ENCODE measurements around the gene RCL1.
"Not testable (repeated sequence)": the region's sequence is repeated elsewhere in the genome, so short reads cannot be mapped to it uniquely, and the experiment has no call there.

Gene RCL1

GRCh38 chr9:4784403-4784802, 8.3 kb upstream of the RCL1 start:
- DNase-seq = no peak

GRCh38 chr9:4786599-4786998, 6.1 kb upstream of the RCL1 start:
- no peak for DNase-seq

DNA sequence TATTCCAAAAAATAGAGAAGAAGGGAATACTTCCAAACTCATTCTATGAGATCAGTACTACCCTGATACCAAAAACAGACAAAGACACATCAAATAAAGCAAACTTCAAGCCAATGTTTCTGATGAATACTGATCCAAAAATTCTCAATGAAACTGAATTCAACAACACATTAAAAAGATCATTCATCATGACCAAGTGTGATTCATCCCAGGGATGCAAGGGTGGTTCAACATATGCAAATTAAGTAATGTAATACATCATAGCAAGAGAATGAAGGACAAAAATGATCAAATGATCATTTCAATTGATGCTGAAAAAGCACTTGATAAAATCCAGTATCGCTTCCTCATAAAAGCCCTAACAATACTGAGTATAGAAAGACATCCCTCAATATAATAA, 4.9 kb upstream of the RCL1 start:
- no peak for DNase-seq

- DNase-seq = no peak
Measured at GRCh38 chr9:4788703-4789102, 4.0 kb upstream of the RCL1 start.

DNA sequence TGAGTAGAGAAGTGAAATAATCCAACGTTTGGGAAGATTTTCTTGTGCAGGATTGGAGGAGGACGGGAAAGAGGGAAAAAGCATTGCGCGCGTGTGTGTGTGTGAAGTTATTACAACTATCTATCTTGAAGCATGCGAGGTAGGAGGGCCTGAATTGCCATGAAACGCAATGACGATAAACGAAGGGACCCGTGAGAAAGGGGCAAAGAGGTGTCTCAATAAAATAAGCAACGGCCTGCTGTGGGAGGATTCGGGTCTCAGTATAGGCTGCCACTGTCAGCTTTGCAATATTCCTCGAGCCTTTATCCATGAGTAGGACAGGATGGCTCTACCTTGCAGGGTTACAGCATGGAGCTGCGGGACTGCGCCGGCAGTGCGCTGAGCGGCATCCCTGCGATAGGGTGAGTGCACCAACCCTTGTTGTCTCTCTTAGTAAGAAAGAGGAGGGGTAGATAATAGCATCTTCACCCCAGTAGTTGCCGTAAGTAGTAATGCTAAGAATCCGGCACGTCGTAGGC, 631 bp upstream of the RCL1 start:
- DNase-seq = no peak

DNA sequence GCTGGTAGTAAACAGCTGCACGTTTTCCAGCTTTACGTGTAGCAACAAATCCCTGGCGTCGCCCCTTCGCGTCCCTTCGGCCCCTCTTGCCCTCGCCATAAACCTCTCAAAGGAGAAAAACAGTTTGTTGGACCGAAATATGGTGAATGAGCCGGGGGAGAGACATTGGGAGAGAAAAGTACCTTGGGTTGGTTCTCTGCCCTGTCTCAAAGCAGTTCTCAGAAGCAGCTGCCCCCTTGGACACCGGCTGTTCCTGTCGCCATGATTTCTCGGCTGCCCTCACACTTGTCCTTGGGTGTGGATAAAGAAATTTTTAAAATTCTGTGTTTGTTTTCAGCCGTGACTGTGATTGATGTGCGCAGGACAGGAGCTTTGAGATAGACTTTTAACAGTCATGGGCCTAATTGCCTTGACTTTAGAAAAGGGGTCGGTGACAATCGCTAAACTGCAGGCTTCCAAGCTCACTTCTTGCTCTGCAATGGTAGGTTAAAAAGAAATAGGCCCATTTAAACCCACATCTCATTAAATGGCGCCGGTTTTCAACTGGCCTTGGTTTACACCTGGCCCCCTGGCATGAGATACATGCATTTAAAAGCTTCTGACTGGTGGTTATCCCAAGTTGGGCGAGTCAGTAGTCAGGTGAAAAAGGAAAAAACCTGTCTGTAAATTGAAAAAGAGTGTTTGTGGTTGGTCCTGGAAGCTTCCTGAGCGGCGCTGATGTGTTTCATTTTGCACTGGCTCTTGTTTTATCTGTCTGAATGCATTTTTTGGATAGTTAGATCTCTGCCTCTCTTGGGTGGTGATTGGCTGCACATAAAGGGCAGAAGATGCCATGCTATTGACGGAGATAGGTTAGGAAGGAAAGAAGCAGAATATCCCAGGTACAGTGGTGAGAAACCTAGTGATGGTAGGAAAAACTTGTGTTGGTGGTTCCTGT, 983 bp downstream of the RCL1 start:
- no peak for DNase-seq

DNA sequence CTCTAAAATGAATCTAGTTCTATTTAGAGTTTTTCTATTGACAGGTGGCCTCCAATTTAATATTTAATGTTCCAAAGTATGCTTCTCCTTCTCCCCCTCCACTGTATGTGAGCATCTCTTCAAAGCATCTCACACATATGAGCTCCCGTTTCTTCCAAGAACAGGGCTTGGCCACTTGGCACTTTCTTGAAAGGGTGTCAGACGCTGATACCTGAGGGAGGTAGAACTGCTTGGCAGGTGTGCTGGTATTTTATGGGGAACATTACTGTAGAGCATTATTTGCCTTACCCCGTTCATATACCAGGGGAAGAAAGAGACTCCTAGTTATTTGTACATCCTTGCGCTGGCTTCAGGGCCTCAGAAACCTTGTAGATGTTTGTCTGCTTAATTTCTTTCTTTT, 1.9 kb downstream of the RCL1 start:
- DNase-seq = no peak

- not testable (repeated sequence) for DNase-seq
Measured at GRCh38 chr9:4795108-4795507, 2.4 kb downstream of the RCL1 start.

DNA sequence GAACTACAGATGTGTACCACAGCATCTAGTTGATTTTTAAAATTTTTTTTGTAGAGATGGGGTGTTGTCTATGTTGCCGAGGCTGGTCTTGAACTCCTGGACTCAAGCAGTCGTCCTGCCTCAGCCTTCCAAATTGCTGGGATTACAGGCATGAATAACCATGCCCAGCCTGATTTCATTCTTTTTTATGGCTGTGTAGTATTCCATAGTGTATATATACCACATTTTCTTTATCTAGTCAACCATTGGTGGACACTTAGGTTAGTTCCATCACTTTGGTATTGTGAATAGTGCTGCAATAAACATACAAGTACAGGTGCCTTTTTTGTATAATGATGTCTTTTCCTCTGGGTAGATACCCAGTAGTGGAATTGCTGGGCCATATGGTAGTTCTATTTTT, 3.8 kb downstream of the RCL1 start:
- no peak for DNase-seq

DNA sequence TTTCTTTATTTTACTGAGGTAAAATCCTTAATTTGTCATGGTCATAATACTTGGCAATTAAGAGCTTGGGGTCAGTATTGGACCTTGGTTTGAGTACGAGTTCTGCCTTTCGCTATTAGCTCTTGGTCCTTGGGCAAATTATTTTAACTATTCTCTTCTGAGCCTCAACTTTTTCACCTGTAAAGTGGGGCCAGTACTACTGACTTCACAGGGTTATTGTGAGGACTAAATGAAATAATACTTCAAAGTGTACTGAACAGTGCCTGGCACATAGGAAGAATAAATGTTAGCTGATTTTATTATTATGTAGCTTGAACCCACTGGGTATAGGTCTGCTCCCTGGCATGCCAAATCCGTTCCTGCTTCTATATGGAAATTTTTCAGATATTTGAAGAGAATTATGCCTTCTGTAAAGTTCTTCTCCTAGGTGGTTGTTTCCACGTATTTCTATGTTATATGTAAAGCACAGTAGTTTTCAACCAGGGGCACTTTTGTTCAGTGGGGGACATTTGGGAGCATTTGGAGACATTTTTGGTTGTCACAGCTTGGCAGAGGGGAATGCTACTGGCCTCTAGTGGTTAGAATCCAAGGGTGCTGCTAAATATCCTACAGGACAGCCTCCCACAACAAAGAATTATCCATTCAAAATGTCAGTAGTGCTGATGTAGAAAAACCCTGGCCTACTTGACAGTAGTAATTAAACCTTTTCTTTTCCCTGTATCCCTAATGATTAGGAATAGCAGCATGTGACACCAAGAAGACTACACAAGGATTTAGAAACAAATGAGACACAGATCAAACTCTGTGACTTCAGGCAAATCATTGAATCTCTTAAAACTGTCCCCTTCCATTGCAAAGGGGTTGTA, 4.5 kb downstream of the RCL1 start:
- DNase-seq = no peak

- DNase-seq = no peak
Measured at GRCh38 chr9:4797854-4798150, 5.1 kb downstream of the RCL1 start.

- DNase-seq = no peak
Measured at GRCh38 chr9:4798281-4799032, 5.7 kb downstream of the RCL1 start.

DNA sequence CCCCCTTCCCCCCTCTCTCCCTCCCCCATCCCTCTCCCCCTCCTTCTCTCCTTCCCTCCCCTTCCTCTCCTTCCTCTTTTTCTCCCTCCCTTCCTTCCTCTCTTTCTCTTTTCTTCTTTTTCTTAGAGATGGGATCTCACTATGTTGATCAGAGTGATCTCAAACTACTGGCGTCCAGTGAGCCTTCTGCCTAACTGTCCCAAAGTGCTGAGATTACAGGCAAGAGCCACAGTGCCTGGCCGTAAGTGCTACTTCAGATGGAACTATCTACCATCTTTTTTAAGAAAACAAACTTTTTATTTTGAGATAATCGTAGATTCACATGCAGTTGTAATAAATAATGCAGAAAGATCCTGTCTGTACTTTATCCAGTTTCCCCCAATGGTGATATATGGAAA, 6.3 kb downstream of the RCL1 start:
- DNase-seq = no peak

GRCh38 chr9:4799775-4800174, 7.0 kb downstream of the RCL1 start:
- DNase-seq = no peak

- DNase-seq = no peak
Measured at GRCh38 chr9:4801156-4801555, 8.4 kb downstream of the RCL1 start.

- DNase-seq = no peak
Measured at GRCh38 chr9:4803670-4804530, 11.2 kb downstream of the RCL1 start.

DNA sequence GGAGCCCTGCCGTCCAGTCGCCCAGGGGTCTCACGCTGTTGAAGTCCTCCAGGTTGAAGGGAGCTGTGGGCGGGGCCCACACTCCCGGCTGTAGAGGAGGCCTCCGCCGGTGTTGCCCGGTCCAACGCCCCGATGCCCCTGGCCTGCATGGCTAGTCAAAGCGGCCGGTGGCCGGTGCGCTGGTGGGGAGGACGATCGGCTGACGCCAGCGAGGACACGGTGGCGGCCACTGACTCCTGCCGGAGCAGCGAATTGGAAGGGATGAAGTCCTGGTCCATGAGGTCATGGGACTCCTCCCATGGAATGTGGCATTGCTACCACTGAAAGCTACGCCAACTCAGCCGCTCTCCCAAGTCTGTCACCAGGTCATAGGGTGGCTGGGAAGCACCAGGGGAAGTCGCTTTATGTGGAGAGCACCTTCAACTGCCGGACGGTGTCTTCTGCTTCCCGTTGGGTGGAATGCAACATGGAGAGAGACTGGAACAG, 11.8 kb downstream of the RCL1 start:
- no peak for DNase-seq

DNA sequence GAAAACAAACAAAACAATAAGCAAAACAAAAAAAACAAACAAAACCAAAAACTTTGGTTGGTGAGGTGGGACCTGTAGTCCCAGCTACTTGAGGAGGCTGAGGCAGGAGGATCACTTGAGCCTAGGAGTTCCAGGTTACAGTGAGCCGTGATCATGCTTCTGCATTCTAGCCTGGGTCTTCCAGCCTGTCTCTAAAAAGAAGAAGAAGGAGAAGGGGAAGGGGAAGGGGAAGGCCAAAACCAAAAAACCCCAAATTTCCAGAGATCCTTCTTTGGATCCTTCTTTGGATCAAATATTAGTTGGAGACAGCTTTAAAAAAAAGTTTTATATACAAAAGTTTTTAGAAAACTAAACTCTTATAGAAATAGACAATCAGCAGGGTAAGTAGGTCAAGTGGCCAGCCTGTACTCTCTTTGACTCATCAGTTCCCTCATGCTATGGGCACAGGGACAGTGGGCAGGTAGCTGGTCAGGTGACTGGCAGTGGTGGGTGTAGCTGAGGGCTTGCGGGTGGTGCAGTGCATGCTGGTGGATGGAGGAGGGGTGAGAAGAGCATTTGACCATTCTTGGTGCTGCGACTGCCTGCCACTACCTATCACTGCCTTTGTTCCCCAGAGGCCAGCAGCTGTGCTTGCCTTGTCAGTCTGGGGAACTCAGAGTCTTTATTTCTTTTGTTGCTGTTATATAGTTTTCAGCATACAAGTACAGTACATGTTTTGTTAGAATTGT, 12.6 kb downstream of the RCL1 start:
- no peak for DNase-seq

DNA sequence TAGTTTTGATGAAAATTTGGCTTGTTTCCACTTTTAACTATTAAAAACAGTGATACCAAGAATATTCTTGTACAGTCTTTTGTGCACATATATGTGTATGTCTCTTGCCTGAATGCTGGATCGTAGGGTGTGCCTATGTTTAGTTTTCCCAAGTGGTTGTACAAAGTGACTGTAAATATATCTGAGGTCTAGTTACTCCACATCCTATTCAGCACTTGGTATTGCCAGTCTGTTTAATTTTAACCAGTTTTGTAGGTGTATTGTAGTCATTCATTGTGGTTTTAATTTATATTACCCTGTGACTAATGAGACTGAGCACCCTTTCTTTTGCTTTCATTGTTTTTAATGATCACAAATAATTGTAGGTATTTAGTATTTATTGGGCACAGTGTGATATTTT, 17.8 kb downstream of the RCL1 start:
- DNase-seq = no peak

GRCh38 chr9:4811824-4812223, 19.1 kb downstream of the RCL1 start:
- no peak for DNase-seq

DNA sequence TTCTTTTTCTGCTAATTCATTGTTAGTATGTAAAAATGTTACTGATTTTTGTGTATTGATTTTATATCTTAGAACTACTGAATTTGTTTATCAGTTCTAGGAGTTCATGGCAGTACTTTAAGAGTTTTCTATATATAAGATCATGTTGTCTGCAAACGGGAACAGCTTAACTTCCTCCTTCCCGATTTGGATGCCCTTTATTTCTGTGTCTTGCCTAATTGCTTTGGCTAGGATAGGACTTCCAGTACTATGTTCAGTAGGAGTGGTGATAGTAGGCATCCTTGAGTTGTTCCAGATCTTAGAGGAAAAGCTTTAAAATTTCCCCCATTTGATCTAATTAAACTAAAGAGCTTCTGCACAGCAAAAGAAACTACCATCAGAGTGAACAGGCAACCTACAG, 20.1 kb downstream of the RCL1 start:
- no peak for DNase-seq
